CD4-positive, alpha-beta T cell treated with Interleukin-15 for 1 hour (primary cell): ENCODE results near the gene QRICH2.
A peak's percentile ranks its signal among the peaks of the same experiment; 100 is the strongest.
"Not testable (repeated sequence)": the region's sequence is repeated elsewhere in the genome, so short reads cannot be mapped to it uniquely, and the experiment has no call there.

Source experiments
- DNase-seq: peaks from one replicate; pipeline ENCODE4 v3.0.0-alpha.2; 2020

The QRICH2 gene

GRCh38 chr17:76246080-76247066 lies 61.7 kb downstream of the QRICH2 start:
- peak; percentile 53 for DNase-seq

GRCh38 chr17:76244721-76245120 lies 63.4 kb downstream of the QRICH2 start:
- DNase-seq: not testable (repeated sequence)

GRCh38 chr17:76243826-76244679 lies 64.0 kb downstream of the QRICH2 start:
- DNase-seq: no peak

GRCh38 chr17:76241691-76242255 lies 66.3 kb downstream of the QRICH2 start:
- DNase-seq: no peak

- DNase-seq: no peak
Observed at GRCh38 chr17:76241204-76241538, 66.9 kb downstream of the QRICH2 start.

- peak; percentile 74 for DNase-seq
Observed at GRCh38 chr17:76240461-76241203, 67.4 kb downstream of the QRICH2 start, which contains the start of gene RNF157. Gene RNF157, minus strand, starts transcription at chr17:76240493. Its CDS starts 253 bp downstream, at chr17:76240240.

GRCh38 chr17:76239538-76240274 lies 68.4 kb downstream of the QRICH2 start:
- DNase-seq: no peak

GRCh38 chr17:76238847-76239537 lies 69.1 kb downstream of the QRICH2 start:
- DNase-seq: no peak

- no peak for DNase-seq
Observed at GRCh38 chr17:76237859-76238313, 70.2 kb downstream of the QRICH2 start.

- DNase-seq: no peak
Observed at GRCh38 chr17:76236603-76237002, 71.5 kb downstream of the QRICH2 start.

- no peak for DNase-seq
Observed at GRCh38 chr17:76235883-76236282, 72.2 kb downstream of the QRICH2 start.

- DNase-seq: no peak
Observed at GRCh38 chr17:76234354-76234679, 73.8 kb downstream of the QRICH2 start.

- no peak for DNase-seq
Observed at GRCh38 chr17:76233588-76234353, 74.3 kb downstream of the QRICH2 start.

- no peak for DNase-seq
Observed at GRCh38 chr17:76232342-76232741, 75.7 kb downstream of the QRICH2 start.

- not testable (repeated sequence) for DNase-seq
Observed at GRCh38 chr17:76226749-76227148, 81.3 kb downstream of the QRICH2 start.

GRCh38 chr17:76225373-76226086 lies 82.5 kb downstream of the QRICH2 start:
- DNase-seq: not testable (repeated sequence)
